HCT116 (cell line): Measurements from ENCODE around the gene CELA3A. TPM values are rescaled to one million over a fixed set of nuclear protein-coding genes. Genes with fewer than 3 reads are reported as not detected.

Experiments used
- ATAC-seq: fragments of 200-7000 bp; cut with Tn5 transposase; 2 replicates; pipeline ENCODE4 v1.9.1; 2020; ENCODE audit warnings: mild to moderate bottlenecking, moderate library complexity
- BruUV-seq: library from RNA; stranded (reverse); fragments of 400-500 nt; replicated peaks from 2 replicates; lab custom pipeline; 2021; lab: Mats Ljungman, UMichigan
- CTCF ChIA-PET: fragments of 300-600 bp; sonication (Branson Sonifier 250); formaldehyde crosslinking; loops from one replicate; lab custom pipeline; 2021; ENCODE audit warnings: antibody characterized with exemption; lab: Charles Lee
- POLR2A ChIA-PET: fragments of 300-600, 350-600 bp; sonication (Branson Sonifier 250); formaldehyde crosslinking; loops from one replicate; lab custom pipeline; 2021; ENCODE audit warnings: antibody characterized with exemption; lab: Charles Lee
- RAD21 ChIA-PET, 2 experiments: fragments of 300-600 bp; sonication (Branson Sonifier 250); formaldehyde crosslinking; loops; one replicate each; lab custom pipeline; 2023; ENCODE audit warnings: low total read pairs in 2 of 2; ENCODE audit not compliant: uncharacterized antibody in 2 of 2, unreplicated experiment in 2 of 2, low non-redundant PET in 1 of 2; lab: Charles Lee
- DNase-seq: peaks from one replicate; pipeline ENCODE4 v3.0.0-alpha.2; 2010; ENCODE audit warnings: low read depth, low spot score
- H2AFZ ChIP-seq: fragments of 200-600 bp; shearing (Covaris generic), sonication (generic); 2 replicates; pipeline ENCODE4 v1.6.1; 2017; ENCODE audit warnings: low read depth, mixed run types, mixed read lengths, antibody characterized with exemption, low read length; ENCODE audit not compliant: poor library complexity, severe bottlenecking
- H3K27ac ChIP-seq: 2 replicates; pipeline ENCODE4 v1.5.1; 2012; ENCODE audit warnings: low read depth, low read length
- H3K27me3 ChIP-seq: fragments of 200-600 bp; sonication (generic); 2 replicates; pipeline ENCODE4 v1.6.1; 2016; ENCODE audit warnings: mixed run types, low read length, mixed read lengths; ENCODE audit not compliant: insufficient read depth
- H3K36me3 ChIP-seq, 2 experiments: fragments of 200-500 bp in 1 of 2; fragments of 200-600 bp in 1 of 2; sonication (Bioruptor generic) in 1 of 2; sonication (generic) in 1 of 2; 2 replicates each; pipeline versions ENCODE4 v1.5.1 to v1.6.1; 2014 to 2016; ENCODE audit warnings: low read length in 2 of 2, inconsistent platforms in 1 of 2, mixed read lengths in 1 of 2, mixed run types in 1 of 2; ENCODE audit not compliant: insufficient read depth in 2 of 2, control insufficient read depth in 1 of 2
- H3K4me1 ChIP-seq, 2 experiments: fragments of 200-600 bp in 1 of 2; sonication (generic) in 1 of 2; 2 replicates each; pipeline versions ENCODE4 v1.5.1 to v1.6.1; 2012 to 2017; ENCODE audit warnings: low read length in 2 of 2, inconsistent platforms in 1 of 2, mild to moderate bottlenecking in 1 of 2, mixed read lengths in 1 of 2, mixed run types in 1 of 2, moderate library complexity in 1 of 2; ENCODE audit not compliant: insufficient read depth in 2 of 2, control insufficient read depth in 1 of 2
- H3K4me2 ChIP-seq: fragments of 200-600 bp; sonication (generic); 2 replicates; pipeline ENCODE4 v1.6.1; 2017; ENCODE audit warnings: mixed run types, low read length, mixed read lengths
- H3K4me3 ChIP-seq, 2 experiments: fragments of 200-600 bp in 1 of 2; sonication (generic) in 1 of 2; replicated peaks in 1 of 2; 2 replicates each; pipeline ENCODE4 v1.5.1; 2011 to 2016; ENCODE audit warnings: low read length in 2 of 2, control low read depth in 1 of 2, low read depth in 1 of 2, mild to moderate bottlenecking in 1 of 2, mixed read lengths in 1 of 2, mixed run types in 1 of 2
- H3K79me2 ChIP-seq: fragments of 200-600 bp; sonication (generic); 2 replicates; pipeline ENCODE4 v1.6.1; 2017; ENCODE audit warnings: mild to moderate bottlenecking, mixed run types, low read length, moderate library complexity, mixed read lengths; ENCODE audit not compliant: insufficient read depth
- H3K9ac ChIP-seq: fragments of 200-600 bp; sonication (generic); 2 replicates; pipeline ENCODE4 v1.6.1; 2016; ENCODE audit warnings: low read length, mixed read lengths
- H3K9me2 ChIP-seq: fragments of 200-600 bp; sonication (generic), shearing (Covaris generic); 2 replicates; pipeline ENCODE4 v1.6.1; 2017; ENCODE audit warnings: mixed run types, mild to moderate bottlenecking, moderate library complexity; ENCODE audit not compliant: insufficient read depth
- H3K9me3 ChIP-seq, 2 experiments: fragments of 200-500 bp in 1 of 2; fragments of 200-600 bp in 1 of 2; sonication (Bioruptor generic) in 1 of 2; sonication (generic) in 1 of 2; 2 replicates each; pipeline ENCODE4 v1.6.1; 2014 to 2017; ENCODE audit warnings: low read length in 2 of 2, mixed read lengths in 2 of 2, inconsistent platforms in 1 of 2, low read depth in 1 of 2, mild to moderate bottlenecking in 1 of 2, mixed run types in 1 of 2, moderate library complexity in 1 of 2; ENCODE audit not compliant: control insufficient read depth in 1 of 2, insufficient read depth in 1 of 2
- H4K20me1 ChIP-seq: fragments of 200-600 bp; sonication (generic), shearing (Covaris generic); 2 replicates; pipeline ENCODE4 v1.6.1; 2017; ENCODE audit warnings: mixed run types, mild to moderate bottlenecking, moderate library complexity; ENCODE audit not compliant: insufficient read depth
- ATF3 ChIP-seq: IDR thresholded peaks from 2 replicates; pipeline ENCODE4 v1.6.1; 2012
- CBX3 ChIP-seq: IDR thresholded peaks from 2 replicates; pipeline ENCODE4 v1.6.1; 2012; ENCODE audit warnings: low read depth
- CTCF ChIP-seq, 3 experiments: fragments of 200-600 bp in 1 of 3; sonication (generic) in 1 of 3; IDR thresholded peaks in 2 of 3; conservative IDR thresholded peaks in 1 of 3; 2 replicates each; pipeline ENCODE4 v1.5.1; 2012 to 2017; ENCODE audit warnings: low read depth in 2 of 3, low read length in 2 of 3, antibody characterized with exemption in 1 of 3, borderline replicate concordance in 1 of 3, control low read depth in 1 of 3, mild to moderate bottlenecking in 1 of 3, mixed read lengths in 1 of 3, mixed run types in 1 of 3, moderate library complexity in 1 of 3; ENCODE audit not compliant: insufficient read depth in 1 of 3
- EZH2 ChIP-seq: fragments of 200-600 bp; sonication (generic); IDR thresholded peaks from 2 replicates; pipeline ENCODE4 v1.6.1; 2017; ENCODE audit warnings: antibody characterized with exemption, mixed run types
- FOSL1 ChIP-seq: IDR thresholded peaks from 2 replicates; pipeline ENCODE4 v1.6.1; 2012; ENCODE audit warnings: low read depth
- POLR2A ChIP-seq: IDR thresholded peaks from 2 replicates; pipeline ENCODE4 v1.7.0; 2011; ENCODE audit warnings: borderline replicate concordance; ENCODE audit not compliant: insufficient read depth, insufficient read length; ENCODE audit errors: extremely low read depth
- POLR2AphosphoS5 ChIP-seq: IDR thresholded peaks from 2 replicates; pipeline ENCODE4 v1.6.1; 2011; ENCODE audit warnings: mild to moderate bottlenecking, low read depth, low read length, moderate library complexity
- RAD21 ChIP-seq: IDR thresholded peaks from 2 replicates; pipeline ENCODE4 v1.6.1; 2012; ENCODE audit warnings: low read depth, mild to moderate bottlenecking
- SIN3A ChIP-seq: IDR thresholded peaks from 2 replicates; pipeline ENCODE4 v1.6.1; 2012; ENCODE audit warnings: low read depth
- SP1 ChIP-seq: IDR thresholded peaks from 2 replicates; pipeline ENCODE4 v1.6.1; 2012; ENCODE audit warnings: low read depth
- SRF ChIP-seq: IDR thresholded peaks from 2 replicates; pipeline ENCODE4 v1.6.1; 2012; ENCODE audit warnings: low read depth
- TCF7L2 ChIP-seq: IDR thresholded peaks from 2 replicates; pipeline ENCODE4 v1.7.0; 2011; ENCODE audit warnings: borderline replicate concordance, inconsistent platforms; ENCODE audit not compliant: insufficient read depth, insufficient read length; ENCODE audit errors: extremely low read depth
- ZFX ChIP-seq: fragments of 450-650 bp; IDR thresholded peaks from 2 replicates; pipeline ENCODE4 v1.6.1; 2017
- ZNF274 ChIP-seq: fragments of 200-500 bp; sonication (Bioruptor generic); IDR thresholded peaks from 2 replicates; pipeline ENCODE4 v1.6.1; 2014; ENCODE audit warnings: mild to moderate bottlenecking, low read depth, low read length, inconsistent platforms
- intact Hi-C: fragments of 100-400 bp; cut with micrococcal nuclease; formaldehyde crosslinking; loops from 2 replicates; pipeline ENCODE4 v1.10.0; 2022
- total RNA-seq: library from RNA; stranded (reverse); gene quantifications from one replicate; pipeline ENCODE4 v1.2.1, GENCODE V29; 2021; ENCODE audit not compliant: unreplicated experiment

The CELA3A gene
- total RNA-seq, 1 experiment from 2014 or later, result 9.0 TPM

DNA sequence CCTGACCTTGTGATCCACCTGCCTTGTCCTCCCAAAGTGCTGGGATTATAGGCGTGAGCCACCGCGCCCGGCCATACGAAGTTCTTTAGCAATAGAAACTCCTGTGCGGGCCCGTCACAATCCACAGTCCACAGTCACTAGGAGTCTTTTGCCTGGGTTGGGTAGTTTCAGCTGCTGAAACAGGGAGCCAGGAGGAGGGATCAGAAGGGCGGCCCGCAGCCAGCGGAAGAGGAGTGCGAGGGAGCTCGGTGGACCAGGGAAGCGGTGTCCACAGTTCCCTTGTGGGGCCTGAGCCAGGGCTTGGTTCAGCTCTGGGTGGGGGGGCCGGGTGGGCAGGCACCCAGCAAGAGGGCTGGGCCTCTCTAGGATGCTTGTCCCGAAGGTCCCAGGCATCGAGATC is 46.4 kb upstream of the CELA3A start (continued):
- TF ChIP-seq ATF3, result no peak
- TF ChIP-seq SRF, result no peak
- TF ChIP-seq EZH2, result no peak
- TF ChIP-seq SP1, result no peak
- no peak for TF ChIP-seq TCF7L2
- no peak for TF ChIP-seq CTCF (IDR thresholded peaks at IDR 0.05 in 2 of 3, conservative IDR thresholded peaks at IDR 0.05 in 1 of 3; ENCODE audit: borderline replicate concordance in 1 of 3, insufficient read depth in 1 of 3, low read depth in 2 of 3, low read length in 2 of 3)
- no peak for TF ChIP-seq RAD21
- TF ChIP-seq FOSL1, result no peak
- TF ChIP-seq SIN3A, result no peak

DNA sequence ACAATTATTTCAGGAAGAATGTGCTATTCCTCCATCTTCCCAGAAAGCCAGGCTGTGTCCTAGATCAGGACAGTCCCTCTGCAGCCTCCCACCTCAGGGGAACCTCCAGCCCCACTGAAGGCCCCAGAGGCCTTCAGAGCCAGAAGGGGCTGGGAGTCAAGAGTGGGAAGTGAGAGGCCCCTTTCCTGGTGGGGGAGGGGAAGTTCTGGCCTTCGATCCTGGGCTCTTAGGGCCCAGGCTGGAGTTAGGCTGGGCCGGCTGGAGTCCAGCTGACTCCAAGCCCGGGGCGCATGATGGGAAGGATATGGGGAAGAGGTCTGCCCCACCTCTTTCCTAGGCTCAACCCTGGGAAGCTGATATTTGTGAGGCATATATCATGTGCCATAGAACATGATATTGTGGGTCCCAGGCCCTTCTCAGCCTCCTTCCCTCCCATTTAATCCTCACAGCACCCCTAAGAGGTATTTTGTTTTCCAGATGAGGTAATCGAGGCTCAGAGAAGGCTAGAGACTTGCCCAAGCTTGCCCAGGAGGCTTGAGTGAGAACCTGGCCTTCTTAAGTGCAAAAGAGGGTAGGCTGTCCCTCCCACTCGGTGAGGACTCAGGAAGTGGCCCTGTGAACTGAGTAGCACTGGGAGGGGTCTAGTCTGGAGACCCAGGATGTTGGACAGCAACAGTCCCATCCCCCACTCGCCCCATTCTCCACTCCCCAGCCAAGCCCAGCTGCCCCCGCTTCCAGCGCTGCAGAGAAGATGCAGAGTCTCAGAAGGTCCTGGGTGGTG is 45.8 kb upstream of the CELA3A start:
- H3K4me1 ChIP-seq, result peaks cover 23 to 24% of the 10 kb centered on the region in 2 experiments
- RAD21 ChIA-PET, result no interaction called here
- TF ChIP-seq SP1 (no peak), POLR2A (no peak), CBX3 (no peak), POLR2AphosphoS5 (no peak), ZFX (no peak), ZNF274 (no peak)
- TF ChIP-seq, all 23 proteins: peak for 0
- Histone ChIP-seq H3K9me2 (no peaks in the 10 kb centered on the region), H3K9me3 (no peaks in the 10 kb centered on the region), H3K4me2 (peak overlapping the region; percentile 60), H3K36me3 (no peaks in the 10 kb centered on the region), H2AFZ (no peak overlapping the region), H3K27ac (no peak overlapping the region; the same call in 1 of the 2 replicates), H3K9ac (no peak overlapping the region), H3K4me3 (no peak overlapping the region), H3K79me2 (no peaks in the 10 kb centered on the region), H4K20me1 (no peaks in the 10 kb centered on the region), H3K27me3 (no peaks in the 10 kb centered on the region)
- POLR2A ChIA-PET, result no interaction called here
- intact Hi-C loops, result no loop called here
- DNase-seq, result no peak
- ATAC-seq, result no peak
- BruUV-seq, result no TSS peak
- CTCF ChIA-PET, result interaction anchor here (2.0 kb wide), 1 partner anchor 16 kb away, joined by 6 read pairs; no protein-coding TSS in a partner anchor
